MG63 (cell line): ENCODE measurements around the gene UNC93B1. TPM values are rescaled to one million over a fixed set of nuclear protein-coding genes. Genes with fewer than 3 reads are reported as not detected.

ENCODE experiments used
- DNase-seq: peaks from one replicate; pipeline ENCODE4 v3.0.0-alpha.2; 2020
- H3K27me3 ChIP-seq: fragments of 250-450 bp; sonication (Bioruptor Pico); 2 replicates; pipeline ENCODE4 v1.5.1; 2020; ENCODE audit warnings: mild to moderate bottlenecking, moderate library complexity
- H3K36me3 ChIP-seq: fragments of 250-450 bp; sonication (Bioruptor Pico); 2 replicates; pipeline ENCODE4 v1.5.1; 2020; ENCODE audit warnings: mild to moderate bottlenecking, moderate library complexity
- H3K4me3 ChIP-seq: fragments of 250-450 bp; sonication (Bioruptor Pico); 2 replicates; pipeline ENCODE4 v1.5.1; 2020; ENCODE audit warnings: mild to moderate bottlenecking, moderate library complexity
- H3K9me3 ChIP-seq: fragments of 250-450 bp; sonication (Bioruptor Pico); 2 replicates; pipeline ENCODE4 v1.5.1; 2020; ENCODE audit warnings: mild to moderate bottlenecking, moderate library complexity
- total RNA-seq: library from RNA; depleted of rRNA; stranded (reverse); fragments of >200 nt; shearing (Covaris generic); gene quantifications from 2 replicates; pipeline ENCODE4 v1.2.3, GENCODE V29; 2014; ENCODE audit warnings: low replicate concordance; rRNA removed

Gene UNC93B1
- total RNA-seq, result 21.0 and 37.7 TPM in 2 replicates

- Histone ChIP-seq H3K36me3 (no peaks in the 10 kb centered on the region), H3K9me3 (no peaks in the 10 kb centered on the region), H3K4me3 (peak within 1 kb of the TSS; percentile 53), H3K27me3 (no peaks in the 10 kb centered on the region)
- DNase-seq, result peak; percentile 90
Measured at GRCh38 chr11:68003846-68004550, at the start of gene UNC93B1. UNC93B1 (minus strand) TSS chr11:68004097; CDS start chr11:68004043, 54 bp downstream.

GRCh38 chr11:68053117-68053516 lies 49.2 kb upstream of the UNC93B1 start:
- peaks cover 3% of the 10 kb centered on the region for H3K36me3 ChIP-seq
- no peaks in the 10 kb centered on the region for H3K9me3 ChIP-seq
- no peak overlapping the region for H3K4me3 ChIP-seq
- DNase-seq, result no peak
- H3K27me3 ChIP-seq, result no peaks in the 10 kb centered on the region

GRCh38 chr11:68052137-68052873 lies 48.4 kb upstream of the UNC93B1 start:
- no peak for DNase-seq

GRCh38 chr11:68051191-68052136 lies 47.6 kb upstream of the UNC93B1 start:
- no peak overlapping the region for H3K4me3 ChIP-seq
- H3K9me3 ChIP-seq, result no peaks in the 10 kb centered on the region
- no peaks in the 10 kb centered on the region for H3K27me3 ChIP-seq
- H3K36me3 ChIP-seq, result peaks cover 5% of the 10 kb centered on the region
- no peak for DNase-seq

More at GRCh38 chr11:68052137-68052873, 48.4 kb upstream of the UNC93B1 start:
- H3K4me3 ChIP-seq, result no peak overlapping the region
- peaks cover 5% of the 10 kb centered on the region for H3K36me3 ChIP-seq
- no peaks in the 10 kb centered on the region for H3K27me3 ChIP-seq
- no peaks in the 10 kb centered on the region for H3K9me3 ChIP-seq

- no peaks in the 10 kb centered on the region for H3K9me3 ChIP-seq
- no peaks in the 10 kb centered on the region for H3K27me3 ChIP-seq
- no peak overlapping the region for H3K4me3 ChIP-seq
- DNase-seq, result no peak
- H3K36me3 ChIP-seq, result peaks cover 5% of the 10 kb centered on the region
Measured at GRCh38 chr11:68050371-68050841, 46.5 kb upstream of the UNC93B1 start.

- Histone ChIP-seq H3K9me3 (no peaks in the 10 kb centered on the region), H3K4me3 (no peak overlapping the region), H3K27me3 (no peaks in the 10 kb centered on the region), H3K36me3 (peaks cover 7% of the 10 kb centered on the region)
- no peak for DNase-seq
Measured at GRCh38 chr11:68049509-68050370, 45.8 kb upstream of the UNC93B1 start.

- H3K36me3 ChIP-seq, result peaks cover 9% of the 10 kb centered on the region
Measured at GRCh38 chr11:68048681-68049508, 45.0 kb upstream of the UNC93B1 start.

GRCh38 chr11:68047437-68048290 lies 43.8 kb upstream of the UNC93B1 start:
- Histone ChIP-seq H3K9me3 (no peaks in the 10 kb centered on the region), H3K27me3 (no peaks in the 10 kb centered on the region), H3K36me3 (peaks cover 9% of the 10 kb centered on the region), H3K4me3 (no peak overlapping the region)
- no peak for DNase-seq

More at GRCh38 chr11:68048681-68049508, 45.0 kb upstream of the UNC93B1 start:
- Histone ChIP-seq H3K9me3 (no peaks in the 10 kb centered on the region), H3K4me3 (no peak overlapping the region), H3K27me3 (no peaks in the 10 kb centered on the region)
- no peak for DNase-seq

- Histone ChIP-seq H3K9me3 (no peaks in the 10 kb centered on the region), H3K36me3 (peaks cover 7% of the 10 kb centered on the region; the same call in 1 of the 2 replicates), H3K27me3 (no peaks in the 10 kb centered on the region), H3K4me3 (no peak overlapping the region)
- DNase-seq, result no peak
Measured at GRCh38 chr11:68044898-68045351, 41.0 kb upstream of the UNC93B1 start.

GRCh38 chr11:68044145-68044813 lies 40.4 kb upstream of the UNC93B1 start:
- H3K36me3 ChIP-seq, result peaks cover 6% of the 10 kb centered on the region; the same call in 1 of the 2 replicates
- no peaks in the 10 kb centered on the region for H3K9me3 ChIP-seq
- H3K27me3 ChIP-seq, result no peaks in the 10 kb centered on the region
- DNase-seq, result no peak
- no peak overlapping the region for H3K4me3 ChIP-seq

- Histone ChIP-seq H3K9me3 (no peaks in the 10 kb centered on the region), H3K27me3 (no peaks in the 10 kb centered on the region), H3K4me3 (no peak overlapping the region), H3K36me3 (peaks cover 6% of the 10 kb centered on the region; the same call in 1 of the 2 replicates)
- DNase-seq, result no peak
Measured at GRCh38 chr11:68043349-68044144, 39.6 kb upstream of the UNC93B1 start.

GRCh38 chr11:68043029-68043348 lies 39.1 kb upstream of the UNC93B1 start:
- no peak for DNase-seq
- no peaks in the 10 kb centered on the region for H3K9me3 ChIP-seq
- H3K27me3 ChIP-seq, result no peaks in the 10 kb centered on the region
- peaks cover 6% of the 10 kb centered on the region; the same call in 1 of the 2 replicates for H3K36me3 ChIP-seq
- no peak overlapping the region for H3K4me3 ChIP-seq
